Measurements from ENCODE around the gene DOCK2. TPM values are rescaled to one million over a fixed set of nuclear protein-coding genes. Genes with fewer than 3 reads are reported as not detected.

DOCK2 gene
- total and polyA plus RNA-seq, 2 donors from 2014 or later, result 1.0 to 42.0 TPM

- no peak overlapping the region for H3K9ac ChIP-seq (ENCODE audit: low read length in 3 of 3)
- no peak for DNase-seq
- H3K9me3 ChIP-seq (ENCODE audit: control insufficient read depth in 2 of 3, insufficient read depth in 1 of 3, low read length in 3 of 3), result no peaks in the 10 kb centered on the region
- H3K36me3 ChIP-seq (ENCODE audit: control insufficient read depth in 2 of 3, insufficient read depth in 3 of 3, low read length in 3 of 3), result no peaks in the 10 kb centered on the region
- no peak for TF ChIP-seq CTCF (IDR thresholded peaks at IDR 0.05; ENCODE audit: borderline replicate concordance, extremely low read depth, insufficient read depth)
- FAIRE-seq, result no peak
- H3K27me3 ChIP-seq (ENCODE audit: control insufficient read depth, insufficient read depth, low read length), result no peaks in the 10 kb centered on the region
- intact Hi-C loops (cut with DNase I), result no loop called here
- no peaks in the 10 kb centered on the region for H3K4me1 ChIP-seq (ENCODE audit: control insufficient read depth in 2 of 3, insufficient read depth in 2 of 3, low read depth in 1 of 3, low read length in 3 of 3)
- no peak overlapping the region for H3K4me3 ChIP-seq (ENCODE audit: low read length in 3 of 3)
- no peak overlapping the region for H3K27ac ChIP-seq (ENCODE audit: low read depth in 2 of 2, low read length in 2 of 2)
Measured at GRCh38 chr5:169943026-169943425, 306.0 kb downstream of the DOCK2 start.

DNA sequence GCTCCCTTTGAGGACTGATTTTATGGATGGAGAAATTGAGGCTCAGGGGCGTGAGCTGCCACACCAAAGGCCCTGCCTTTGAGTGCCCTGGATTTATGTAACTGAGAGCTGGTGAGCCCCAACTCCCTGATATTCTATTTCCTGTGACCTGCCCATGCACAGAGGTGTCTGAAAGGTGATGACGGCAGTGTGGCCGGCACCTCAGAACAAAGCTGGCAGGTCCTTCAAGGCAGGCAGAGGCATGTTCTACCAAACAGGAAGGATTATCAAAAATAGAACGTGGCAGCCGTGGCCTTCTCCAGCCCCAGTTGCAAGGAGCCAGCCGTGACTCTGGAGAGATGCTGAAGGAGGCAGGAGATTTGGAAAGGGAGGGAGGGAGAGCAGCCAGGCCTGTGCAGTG lies 307.0 kb downstream of the DOCK2 start:
- no peak for TF ChIP-seq CTCF (IDR thresholded peaks at IDR 0.05; ENCODE audit: borderline replicate concordance, extremely low read depth, insufficient read depth)
- FAIRE-seq (no peak), DNase-seq (no peak)
- no peaks in the 10 kb centered on the region for H3K27me3 ChIP-seq (ENCODE audit: control insufficient read depth, insufficient read depth, low read length)
- H3K9ac ChIP-seq (ENCODE audit: low read length in 3 of 3), result no peak overlapping the region
- no peaks in the 10 kb centered on the region for H3K36me3 ChIP-seq (ENCODE audit: control insufficient read depth in 2 of 3, insufficient read depth in 3 of 3, low read length in 3 of 3)
- no peaks in the 10 kb centered on the region for H3K4me1 ChIP-seq (ENCODE audit: control insufficient read depth in 2 of 3, insufficient read depth in 2 of 3, low read depth in 1 of 3, low read length in 3 of 3)
- intact Hi-C loops (cut with DNase I), result no loop called here
- no peak overlapping the region for H3K4me3 ChIP-seq (ENCODE audit: low read length in 3 of 3)
- no peak overlapping the region for H3K27ac ChIP-seq (ENCODE audit: low read depth in 2 of 2, low read length in 2 of 2)
- H3K9me3 ChIP-seq (ENCODE audit: control insufficient read depth in 2 of 3, insufficient read depth in 1 of 3, low read length in 3 of 3), result no peaks in the 10 kb centered on the region

GRCh38 chr5:169944922-169945680 lies 308.0 kb downstream of the DOCK2 start:
- no peak for DNase-seq
- no peaks in the 10 kb centered on the region for H3K9me3 ChIP-seq (ENCODE audit: control insufficient read depth in 2 of 3, insufficient read depth in 1 of 3, low read length in 3 of 3)
- H3K4me1 ChIP-seq (ENCODE audit: control insufficient read depth in 2 of 3, insufficient read depth in 2 of 3, low read depth in 1 of 3, low read length in 3 of 3), result no peaks in the 10 kb centered on the region
- no peak for FAIRE-seq
- intact Hi-C loops (cut with DNase I), result no loop called here
- H3K27ac ChIP-seq (ENCODE audit: low read depth in 2 of 2, low read length in 2 of 2), result no peak overlapping the region
- no peak overlapping the region for H3K4me3 ChIP-seq (ENCODE audit: low read length in 3 of 3)
- H3K27me3 ChIP-seq (ENCODE audit: control insufficient read depth, insufficient read depth, low read length), result no peaks in the 10 kb centered on the region
- no peak overlapping the region for H3K9ac ChIP-seq (ENCODE audit: low read length in 3 of 3)
- no peaks in the 10 kb centered on the region for H3K36me3 ChIP-seq (ENCODE audit: control insufficient read depth in 2 of 3, insufficient read depth in 3 of 3, low read length in 3 of 3)
- no peak for TF ChIP-seq CTCF (IDR thresholded peaks at IDR 0.05; ENCODE audit: borderline replicate concordance, extremely low read depth, insufficient read depth)

Measured in kidney (tissue), 14 donors.